ENCODE data around the gene PEX11G.

GRCh38 chr19:7458675-7459074, 30.2 kb downstream of the PEX11G start:
- TF ChIP-seq CTCF (conservative IDR thresholded peaks at IDR 0.05) (no peak), ZFX (IDR thresholded peaks at IDR 0.05) (no peak)
